Left lobe of liver (tissue), 2 donors: ENCODE measurements around the gene TSR3. TPM values are rescaled to one million over a fixed set of nuclear protein-coding genes. Genes with fewer than 3 reads are reported as not detected.

Source experiments
- ATAC-seq: fragments of 200-7000 bp; cut with Tn5 transposase; one replicate; pipeline ENCODE4 v1.9.1; 2020; ENCODE audit warnings: mild to moderate bottlenecking, moderate library complexity
- DNase-seq: peaks from one replicate; pipeline ENCODE4 v3.0.0-alpha.2; 2020; ENCODE audit warnings: low spot score
- total RNA-seq: library from RNA; stranded (reverse); gene quantifications from one replicate; pipeline ENCODE4 v1.2.1, GENCODE V29; 2021
- donor health status: DM: no; HTN: no; CAD: no; lungs with moderate emphysema.
- donor health status: DM: no; HTN: yes; CAD: no.

Gene TSR3
- total RNA-seq, 1 donor from 2014 or later = 32.5 TPM

DNA sequence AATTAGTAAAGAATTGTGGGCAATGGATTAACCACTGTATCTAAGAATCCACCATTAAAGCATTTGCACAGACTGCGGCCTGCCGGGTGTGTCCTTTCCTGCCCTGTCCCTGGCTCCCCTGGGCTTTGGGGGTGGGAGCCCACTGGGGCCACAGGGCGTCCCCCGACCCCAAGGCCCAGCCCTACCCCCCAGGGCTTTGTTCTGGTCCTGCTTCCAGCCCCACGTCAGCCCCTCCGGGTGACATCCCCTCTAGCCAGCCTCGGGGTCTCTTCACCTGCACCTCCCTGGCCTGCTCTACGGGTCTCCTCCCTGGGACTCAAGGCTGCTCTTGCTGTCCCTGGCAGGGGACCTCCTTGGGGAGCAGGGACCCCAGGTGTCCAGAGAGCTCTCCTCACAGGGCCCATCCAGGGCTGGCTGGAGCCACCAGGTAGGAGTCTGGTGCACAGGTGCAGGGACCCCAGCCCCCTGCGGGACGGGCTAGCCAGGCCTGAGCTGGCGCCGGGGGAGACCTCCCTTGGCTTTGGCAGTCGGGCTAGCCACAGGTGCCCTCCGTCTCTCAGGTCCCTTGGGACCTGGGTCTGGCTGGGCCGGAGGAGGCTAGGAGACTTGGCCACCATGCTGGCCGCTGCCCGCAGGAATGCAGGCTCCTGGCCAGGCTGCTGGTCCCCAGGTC, 24.6 kb downstream of the TSR3 start:
- ATAC-seq = no peak
- no peak for DNase-seq

DNA sequence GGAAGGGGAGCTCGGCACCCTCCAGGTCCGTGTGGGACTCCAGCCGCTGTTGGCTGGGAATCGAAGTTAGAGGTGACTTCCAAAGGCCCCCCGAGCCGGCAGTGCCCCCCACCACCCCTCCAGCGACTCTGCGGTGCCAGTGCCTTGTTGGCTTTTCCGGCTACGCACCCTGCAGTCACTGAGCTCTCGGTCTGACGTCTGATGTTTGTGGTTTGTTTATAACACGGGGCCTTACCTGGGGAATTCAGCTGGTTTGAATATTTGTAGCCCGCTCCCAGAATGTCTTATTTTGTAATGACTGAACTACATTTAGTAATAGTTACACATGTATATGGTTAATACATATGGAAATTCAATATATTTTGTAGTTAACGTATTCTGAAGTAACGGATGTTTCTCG, 25.3 kb downstream of the TSR3 start:
- ATAC-seq = no peak
- no peak for DNase-seq

DNA sequence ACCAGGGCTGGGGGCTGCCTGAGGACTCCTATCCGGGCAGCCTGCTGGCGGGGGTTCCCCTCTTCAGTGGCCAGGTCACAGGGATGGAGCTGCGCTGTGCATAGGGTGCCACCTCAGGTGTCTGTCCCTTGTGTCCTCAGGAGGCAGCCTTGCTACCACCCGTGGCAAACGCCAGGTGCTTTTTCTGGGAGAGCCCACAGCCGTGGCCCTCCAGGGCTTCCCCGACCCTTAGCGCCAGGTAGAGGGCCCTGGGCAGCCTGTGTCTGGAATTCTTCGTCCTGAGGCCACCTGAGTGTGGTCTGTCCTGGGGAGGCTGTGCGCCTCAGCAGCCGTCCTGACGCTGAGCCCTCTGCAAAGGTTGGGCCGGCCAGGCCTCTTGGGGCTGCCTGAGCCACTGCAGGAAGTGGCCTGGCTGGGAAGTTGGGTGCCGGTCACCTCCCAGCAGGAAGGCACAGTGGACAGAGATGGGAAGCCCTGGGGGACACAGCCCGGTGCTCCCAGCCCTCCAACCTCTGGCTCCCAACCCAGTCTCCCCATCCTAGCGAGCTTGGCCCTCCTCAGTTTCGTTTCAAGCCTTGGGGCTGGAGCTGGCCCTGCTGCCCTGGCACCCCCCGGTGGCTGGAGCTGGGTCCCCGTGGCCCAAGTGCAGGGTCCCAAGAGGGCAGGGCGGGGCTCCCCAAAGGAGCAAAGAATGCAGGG, 25.9 kb downstream of the TSR3 start:
- no peak for DNase-seq
- peak; percentile 20 for ATAC-seq

DNA sequence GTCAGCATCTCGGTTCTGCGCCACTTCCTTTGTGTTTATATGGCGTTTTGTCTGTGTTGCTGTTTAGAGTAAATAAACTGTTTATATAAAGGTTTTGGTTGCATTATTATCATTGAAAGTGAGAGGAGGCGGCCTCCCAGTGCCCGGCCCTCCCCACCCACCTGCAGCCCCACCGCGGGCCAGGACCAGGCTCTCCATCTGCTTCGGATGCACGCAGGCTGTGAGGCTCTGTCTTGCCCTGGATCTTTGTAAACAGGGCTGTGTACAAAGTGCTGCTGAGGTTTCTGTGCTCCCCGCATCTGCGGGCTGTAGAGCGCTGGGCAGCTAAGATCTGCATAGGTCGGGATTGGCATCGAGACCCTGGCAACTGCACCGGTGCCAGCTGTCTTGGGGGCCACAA, 26.4 kb downstream of the TSR3 start:
- ATAC-seq = no peak
- DNase-seq = no peak

DNA sequence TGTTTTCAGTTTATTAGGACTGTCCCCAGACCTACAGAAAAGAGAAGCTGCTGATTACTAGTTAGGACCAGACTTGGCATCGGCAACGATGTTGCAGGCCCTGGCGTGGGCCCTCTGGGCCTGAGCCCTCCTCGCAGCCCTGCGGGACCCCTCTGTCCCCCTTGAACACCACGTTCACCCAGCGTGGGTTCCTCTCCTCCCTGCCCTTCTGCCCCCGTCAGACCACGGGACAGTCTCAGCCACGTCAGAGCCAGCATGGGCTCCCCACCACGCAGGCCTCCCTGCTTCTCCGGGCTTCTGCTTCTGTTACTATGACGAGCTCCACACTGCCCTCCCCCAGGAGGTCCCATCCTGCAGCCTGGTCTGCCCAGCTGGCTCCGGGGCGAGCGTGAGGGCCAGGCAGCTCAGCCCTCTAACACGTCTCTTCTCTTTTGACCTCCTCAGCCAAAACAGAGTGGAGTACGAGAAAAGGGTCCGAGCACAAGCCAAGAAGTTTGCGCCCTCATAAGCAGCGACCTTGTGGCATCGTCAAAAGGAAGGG, 27.3 kb downstream of the TSR3 start:
- ATAC-seq (no peak), DNase-seq (no peak)

DNA sequence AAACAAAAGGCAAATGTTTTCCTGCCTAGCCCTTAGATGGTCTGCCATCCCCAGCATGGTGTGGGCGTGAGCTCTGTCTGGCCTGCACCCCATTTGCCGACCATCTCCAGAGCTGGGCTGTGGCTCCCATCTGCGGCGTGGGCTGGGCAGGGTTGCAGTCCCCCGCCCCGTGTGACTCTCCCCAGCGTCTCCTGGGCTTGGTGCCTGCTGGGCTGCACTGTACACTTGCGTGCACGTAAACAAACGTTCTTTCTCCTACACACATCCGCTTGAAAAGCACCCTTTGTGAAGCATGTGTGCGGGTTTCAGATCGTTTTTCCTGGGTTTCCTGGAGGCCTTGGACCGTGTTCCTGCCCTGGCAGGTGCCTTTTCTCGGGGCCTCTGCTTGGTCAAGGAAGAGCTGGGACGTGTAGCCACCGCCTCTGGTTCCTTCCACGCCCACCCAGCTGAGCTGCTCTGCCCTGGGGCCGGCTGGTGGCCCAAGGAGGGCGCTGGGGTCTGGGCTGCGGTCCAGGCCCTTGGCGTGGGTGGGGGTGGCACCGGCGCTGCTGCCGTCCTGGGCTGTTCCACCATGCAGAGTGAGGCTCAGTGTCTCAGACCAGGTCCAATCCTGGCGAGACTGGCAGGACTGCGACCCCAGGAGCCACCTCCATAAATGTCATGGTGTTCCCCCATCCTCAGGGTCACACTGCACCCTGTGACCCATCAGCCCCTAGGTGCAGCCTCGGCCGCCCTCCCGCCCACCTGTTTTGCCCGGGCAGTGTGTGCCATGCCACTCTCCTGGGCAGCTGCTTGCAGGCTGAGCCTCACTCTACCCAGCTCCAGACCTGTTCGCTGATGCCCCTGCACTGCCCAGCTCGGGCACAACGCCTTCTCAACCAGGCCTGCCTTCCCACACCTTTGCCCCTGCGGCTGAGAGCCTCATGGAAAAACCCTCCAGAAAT, 28.1 kb downstream of the TSR3 start:
- ATAC-seq = no peak
- DNase-seq = no peak

DNA sequence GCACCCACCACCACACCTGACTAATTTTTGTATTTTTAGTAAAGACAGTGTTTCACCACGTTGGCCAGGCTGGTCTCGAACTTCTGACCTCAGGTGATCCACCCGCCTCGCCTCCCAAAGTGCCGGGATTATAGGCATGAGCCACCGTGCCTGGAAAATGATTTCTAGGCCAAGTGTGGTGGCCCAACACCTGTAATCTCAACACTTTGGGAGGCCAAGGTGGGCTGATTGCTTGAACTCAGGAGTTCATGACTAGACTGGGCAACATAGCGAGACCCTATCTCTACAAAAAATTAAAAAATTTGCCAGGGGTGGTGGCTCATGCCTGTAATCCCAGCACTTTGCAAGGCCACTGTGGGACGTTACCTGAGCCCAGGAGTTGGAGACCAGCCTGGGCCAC, 29.3 kb downstream of the TSR3 start:
- ATAC-seq (no peak), DNase-seq (no peak)

DNA sequence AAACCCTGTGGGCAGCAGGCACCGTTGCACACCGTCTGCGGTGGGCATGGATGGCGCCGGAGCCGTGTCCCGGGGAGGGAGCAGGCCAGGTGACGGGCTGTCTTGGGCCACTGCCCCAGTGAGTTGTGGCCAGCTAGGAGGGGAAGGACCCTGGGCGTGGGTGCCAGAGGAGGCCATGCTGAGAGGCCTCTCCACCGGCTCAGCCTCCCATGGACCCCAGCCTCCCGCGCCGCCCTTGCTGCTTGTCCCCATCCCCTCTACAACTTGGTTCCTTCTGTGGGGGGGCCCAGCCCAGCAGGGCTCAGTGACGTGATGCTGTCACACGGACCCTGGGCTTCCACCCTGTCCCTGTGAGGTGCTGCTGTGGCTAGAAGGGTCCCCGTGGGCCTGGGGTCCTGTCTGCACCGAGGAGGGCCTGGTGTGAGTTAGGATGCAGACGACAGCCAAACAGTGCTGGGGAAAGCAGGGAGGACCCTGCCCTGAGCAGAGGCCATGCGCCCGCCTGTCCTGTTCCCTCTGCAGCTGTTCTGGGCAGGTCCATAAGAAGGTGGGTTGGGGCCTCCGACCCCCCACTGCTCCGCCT, 30.9 kb downstream of the TSR3 start:
- DNase-seq (no peak), ATAC-seq (no peak)

DNA sequence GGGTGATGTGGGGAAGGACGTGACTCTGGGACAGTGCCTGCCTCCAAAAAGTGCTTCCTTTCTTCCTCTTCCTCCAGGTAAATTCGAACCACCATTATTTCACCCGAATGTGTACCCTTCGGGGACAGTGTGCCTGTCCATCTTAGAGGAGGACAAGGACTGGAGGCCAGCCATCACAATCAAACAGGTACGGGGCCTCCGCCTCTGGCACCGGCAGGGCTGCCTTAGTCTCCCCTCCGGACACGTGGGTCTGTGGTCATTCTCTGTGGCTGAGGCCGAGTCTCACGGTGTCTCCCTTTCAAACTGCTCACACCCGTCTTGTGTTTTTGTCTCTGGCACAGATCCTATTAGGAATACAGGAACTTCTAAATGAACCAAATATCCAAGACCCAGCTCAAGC, 31.6 kb downstream of the TSR3 start:
- ATAC-seq (no peak), DNase-seq (no peak)

DNA sequence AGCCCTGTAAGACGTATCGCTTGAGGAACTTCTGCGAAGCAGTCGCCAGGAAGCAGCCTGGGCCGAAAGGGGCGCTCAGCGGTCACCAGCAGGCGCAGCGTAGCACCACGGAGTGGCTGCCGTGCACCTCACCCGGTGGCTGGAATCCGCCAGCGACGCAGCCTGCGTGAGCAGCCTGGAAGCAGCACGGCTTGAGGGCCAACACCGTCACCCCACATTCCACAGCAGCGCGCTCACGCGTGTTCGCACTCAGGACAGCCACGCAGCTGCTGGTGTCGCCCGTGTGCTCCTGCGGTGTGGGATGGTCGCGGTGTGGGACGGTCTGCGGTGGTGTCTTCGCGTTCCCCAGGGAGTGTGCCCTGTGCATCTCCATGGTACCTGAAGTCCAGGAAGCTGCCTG, 32.6 kb downstream of the TSR3 start:
- ATAC-seq (no peak), DNase-seq (no peak)

DNA sequence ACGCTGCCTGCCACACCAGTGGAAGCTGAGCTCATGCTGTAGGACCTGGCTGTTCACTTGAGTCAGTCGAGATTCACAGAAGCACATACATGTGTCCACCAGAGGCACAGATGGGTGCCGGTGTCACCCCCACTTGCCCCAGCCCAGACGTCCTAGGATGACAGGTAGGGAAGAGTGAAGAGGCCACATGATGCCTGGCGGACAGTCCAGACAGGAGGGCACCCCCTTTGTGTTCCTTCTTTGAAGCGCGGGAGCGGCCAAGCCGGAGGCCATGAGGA, 33.5 kb downstream of the TSR3 start:
- ATAC-seq (no peak), DNase-seq (no peak)

DNA sequence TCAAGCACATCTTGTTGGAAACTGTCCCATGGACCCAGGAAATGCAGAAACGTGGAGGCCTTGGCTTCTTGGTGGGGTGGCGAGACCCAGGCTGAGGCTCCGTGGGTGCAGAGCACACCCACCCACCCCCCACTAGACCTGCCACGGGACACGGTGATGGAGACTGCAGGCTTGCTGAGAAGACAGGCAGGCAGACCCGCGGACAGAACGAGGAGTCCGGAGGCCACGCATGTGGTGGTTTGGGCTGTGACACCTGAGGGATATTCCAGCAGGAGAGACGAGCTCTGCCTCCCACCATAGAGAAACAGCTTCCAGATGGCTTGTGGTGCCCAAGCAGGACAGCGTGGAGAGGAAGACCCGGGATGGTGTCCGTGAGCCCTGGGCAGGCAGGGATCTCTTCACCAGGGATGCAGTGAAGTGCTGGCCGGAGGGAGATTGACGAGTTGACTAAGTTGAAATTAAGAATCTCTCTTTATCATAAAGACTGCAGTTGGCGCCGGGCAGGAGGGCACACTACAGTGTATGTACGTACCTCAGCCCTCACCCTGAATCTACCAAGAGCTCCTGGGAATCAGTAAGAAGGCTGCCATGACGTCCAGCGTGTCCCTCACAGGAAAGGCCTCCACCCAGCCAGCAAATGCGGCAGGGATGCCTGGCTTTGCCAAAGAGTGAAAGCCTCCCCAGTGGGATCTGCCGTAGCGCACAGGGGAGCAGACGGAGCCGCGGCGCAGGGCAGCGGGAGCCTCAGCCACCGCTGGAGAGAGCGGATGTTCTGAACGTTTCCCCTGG, 34.0 kb downstream of the TSR3 start:
- DNase-seq (no peak), ATAC-seq (no peak)

DNA sequence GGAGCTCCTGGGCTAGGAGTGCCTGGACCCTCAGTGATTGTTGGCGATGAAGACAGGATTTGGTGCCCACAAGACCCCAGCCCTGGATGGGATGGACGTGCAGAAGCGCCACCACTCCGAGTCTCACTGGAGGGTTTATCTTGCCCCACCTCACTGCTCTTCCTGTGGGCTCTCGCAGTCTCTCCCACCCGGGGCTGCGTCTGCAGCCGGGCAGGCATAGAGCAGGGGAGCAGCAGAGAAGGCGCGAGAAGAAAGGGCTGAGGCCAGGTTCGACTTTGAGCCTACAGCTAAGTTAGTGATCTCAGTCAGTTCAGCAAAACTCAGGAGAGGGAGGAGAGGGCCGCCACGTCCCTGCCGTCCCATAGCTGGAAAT, 35.7 kb downstream of the TSR3 start:
- DNase-seq (no peak), ATAC-seq (no peak)

DNA sequence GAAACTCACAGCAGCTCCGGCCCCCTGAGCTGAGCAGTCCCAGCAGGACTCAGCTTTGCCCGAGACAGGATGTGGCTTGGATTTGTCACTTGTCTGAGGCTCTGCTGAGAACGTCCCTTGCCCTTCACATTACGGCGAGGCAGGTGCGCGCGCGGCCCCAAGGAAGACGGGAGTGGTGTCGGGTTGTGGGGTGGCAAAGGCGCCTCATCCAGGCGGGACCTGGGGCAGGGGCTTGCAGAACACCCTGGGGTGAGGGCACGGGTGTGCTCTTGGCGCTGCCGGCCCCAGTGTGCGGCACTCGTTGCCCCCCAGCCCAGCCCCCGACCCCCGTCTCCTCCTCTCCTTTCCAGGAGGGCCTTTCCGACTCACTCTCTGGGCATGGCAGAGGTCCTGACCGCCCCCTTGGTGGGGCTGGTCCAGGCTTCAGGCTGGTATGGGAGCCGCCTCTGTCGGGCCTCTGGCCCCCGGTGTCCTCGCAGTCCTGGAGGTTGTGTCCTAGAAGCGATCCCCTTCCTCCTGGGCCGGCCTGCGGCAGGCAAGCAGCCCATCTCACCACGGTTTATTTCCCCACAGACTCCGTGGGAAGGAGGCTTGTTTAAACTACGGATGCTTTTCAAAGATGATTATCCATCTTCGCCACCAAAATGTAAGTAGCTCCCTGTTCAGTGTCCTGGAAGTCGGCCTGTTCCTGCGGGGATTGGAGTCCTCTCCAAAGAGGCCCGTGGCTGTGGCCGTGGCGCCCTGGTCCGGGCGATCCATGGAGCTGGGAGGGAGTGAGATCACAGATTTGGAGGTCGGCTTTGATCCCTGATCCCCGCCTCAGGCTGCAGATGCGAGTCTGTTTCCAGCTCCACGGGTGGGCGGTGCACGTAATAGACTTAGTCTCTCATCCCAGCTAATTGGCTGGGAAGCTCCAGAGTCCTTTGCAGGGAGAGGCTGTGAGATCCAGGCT, 36.3 kb downstream of the TSR3 start:
- DNase-seq (no peak), ATAC-seq (no peak)

DNA sequence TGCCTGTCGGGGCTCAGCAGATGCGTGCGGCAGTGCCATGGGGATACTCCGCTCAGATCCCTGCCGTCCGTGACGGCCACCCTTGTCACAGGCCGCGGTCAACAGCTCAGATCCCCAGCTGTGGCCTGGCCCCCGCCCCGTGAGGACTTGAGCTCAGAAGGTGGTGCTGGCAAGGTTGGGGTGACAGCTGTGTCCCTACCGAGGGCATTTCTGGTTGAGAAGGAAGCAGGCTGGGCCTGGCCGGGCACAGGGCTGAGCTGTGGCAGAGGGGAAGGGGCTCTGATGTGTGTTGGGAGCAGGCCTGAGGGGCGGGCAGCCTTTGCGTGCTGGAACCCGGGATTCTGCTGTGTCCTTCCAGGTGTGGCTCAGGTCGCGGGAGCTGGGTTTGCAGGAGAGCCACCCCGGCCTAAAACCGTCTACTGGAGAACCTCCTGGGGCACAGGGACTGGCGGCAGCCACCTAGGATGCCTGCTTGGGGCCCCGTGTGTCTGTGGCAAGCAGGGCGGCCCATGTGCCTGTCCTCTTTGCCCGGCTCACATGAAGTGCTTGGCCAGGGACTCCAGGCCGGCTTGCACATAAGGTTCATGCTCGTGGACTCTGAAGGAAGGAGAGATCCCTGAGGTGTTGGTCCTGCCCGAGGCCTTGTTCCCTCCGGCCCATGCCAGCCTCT, 37.1 kb downstream of the TSR3 start:
- no peak for DNase-seq

DNA sequence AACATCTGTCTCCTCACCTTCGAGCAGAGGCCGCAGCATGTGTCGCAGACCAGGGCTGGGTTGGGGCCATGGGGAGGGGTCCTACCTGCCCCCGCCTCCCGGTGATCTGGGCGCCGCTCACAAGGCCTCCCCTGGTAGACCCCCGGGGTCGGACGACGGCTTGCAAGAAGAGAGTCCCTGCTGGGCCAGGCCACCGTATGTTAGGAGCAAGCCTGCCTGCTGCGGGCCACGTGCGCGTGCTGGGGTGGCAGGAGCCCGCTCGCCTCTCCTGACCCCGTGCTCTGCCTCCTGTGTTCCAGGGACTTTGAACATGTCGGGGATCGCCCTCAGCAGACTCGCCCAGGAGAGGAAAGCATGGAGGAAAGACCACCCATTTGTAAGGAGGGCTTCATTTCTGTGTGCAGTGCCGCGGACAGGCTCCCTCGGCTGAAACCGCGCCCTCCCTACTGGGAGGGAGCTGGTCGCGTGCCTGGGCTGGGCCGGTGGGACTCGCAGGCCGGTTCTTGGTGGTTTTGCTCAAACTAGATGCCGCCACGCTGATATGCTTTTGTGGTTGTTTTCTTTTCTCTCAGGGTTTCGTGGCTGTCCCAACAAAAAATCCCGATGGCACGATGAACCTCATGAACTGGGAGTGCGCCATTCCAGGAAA, 37.8 kb downstream of the TSR3 start:
- ATAC-seq (no peak), DNase-seq (no peak)

More for the DNA sequence above, 37.1 kb downstream of the TSR3 start:
- no peak for ATAC-seq

DNA sequence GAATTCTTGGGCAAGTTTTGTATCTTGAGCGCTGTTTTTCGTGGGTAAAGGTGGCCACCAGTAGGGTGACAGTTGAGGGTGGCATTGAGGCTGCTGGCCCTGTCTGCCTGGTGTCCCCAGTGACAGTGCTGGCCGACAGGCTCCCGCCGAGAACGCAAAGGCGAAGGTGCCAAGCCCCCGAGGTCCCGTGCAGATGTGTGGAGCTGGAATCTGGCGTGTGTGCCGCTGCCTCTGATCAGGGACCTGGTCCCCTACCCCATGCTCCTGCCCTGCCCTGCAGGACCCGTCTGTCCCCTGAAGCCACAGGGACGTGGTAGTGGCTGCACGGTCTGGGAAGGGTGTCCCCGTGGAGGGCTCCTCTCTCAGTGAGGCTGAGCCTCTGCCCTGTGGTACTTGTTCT, 38.8 kb downstream of the TSR3 start:
- ATAC-seq = no peak
- no peak for DNase-seq

DNA sequence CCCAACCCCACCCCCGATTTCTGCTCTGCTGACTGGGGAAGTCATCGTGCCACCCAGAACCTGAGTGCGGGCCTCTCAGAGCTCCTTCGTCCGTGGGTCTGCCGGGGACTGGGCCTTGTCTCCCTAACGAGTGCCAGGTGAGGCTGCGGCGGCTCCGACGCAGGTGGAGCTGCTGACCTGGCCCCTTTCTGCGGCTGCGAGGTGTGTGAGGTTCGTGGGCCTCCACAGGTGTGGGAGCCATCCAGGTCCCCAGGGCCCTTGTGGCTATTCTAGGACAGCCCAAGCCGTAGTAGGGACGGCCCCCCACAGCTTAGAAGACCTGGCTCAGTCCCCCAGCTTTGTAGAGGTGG, 39.2 kb downstream of the TSR3 start:
- DNase-seq (no peak), ATAC-seq (no peak)
